GM20000 (cell line): ENCODE results near the gene OBSCN.
A peak's percentile ranks its signal among the peaks of the same experiment; 100 is the strongest.

ENCODE experiments used
- DNase-seq: peaks from one replicate; pipeline ENCODE4 v3.0.0; 2012; ENCODE audit warnings: low spot score
- TF ChIP-seq, protein P1 (sequence below): IDR thresholded peaks from 2 replicates; pipeline ENCODE4 v1.5.1; 2012; ENCODE audit warnings: mild to moderate bottlenecking, control low read depth; ENCODE audit errors: extremely low read depth, missing control alignments

The OBSCN gene

DNA sequence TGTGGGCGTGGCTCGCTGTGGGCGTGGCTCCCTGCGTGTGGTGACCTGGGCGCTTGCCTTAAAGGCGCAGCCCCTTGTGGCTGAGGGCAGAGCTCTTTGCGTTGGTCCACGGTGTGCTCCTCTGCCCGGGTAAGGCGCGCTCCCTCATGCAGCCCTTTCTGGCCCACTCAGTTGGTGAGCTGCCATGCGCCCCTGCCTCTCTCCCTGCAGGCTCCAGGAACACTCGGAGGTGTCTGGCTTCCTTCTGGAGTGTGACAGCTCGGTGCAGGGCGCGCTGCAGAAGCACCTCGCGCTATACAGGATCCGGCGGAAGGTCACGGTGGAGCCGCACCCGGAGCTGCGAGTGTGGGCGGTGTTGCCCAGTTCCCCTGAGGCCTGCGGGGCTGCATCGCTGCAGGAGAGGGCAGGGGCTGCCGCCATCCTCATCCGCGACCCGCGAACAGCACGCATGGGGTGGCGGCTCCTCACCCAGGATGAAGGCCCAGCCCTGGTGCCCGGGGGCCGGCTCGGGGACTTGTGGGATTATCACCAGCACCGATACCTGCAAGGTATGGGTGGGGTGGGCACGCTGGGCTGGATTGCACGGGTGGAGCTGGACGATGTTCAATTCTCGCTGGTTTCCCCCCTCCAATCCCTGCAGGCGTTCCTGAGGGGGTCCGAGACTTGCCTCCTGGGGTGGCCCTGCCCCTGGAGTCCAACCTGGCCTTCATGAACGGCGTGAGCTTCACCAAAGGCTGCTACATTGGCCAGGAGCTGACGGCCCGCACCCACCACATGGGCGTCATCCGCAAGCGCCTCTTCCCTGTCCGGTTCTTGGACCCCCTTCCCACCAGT lies 33.1 kb upstream of the OBSCN start:
- TF ChIP-seq, protein P1, sequence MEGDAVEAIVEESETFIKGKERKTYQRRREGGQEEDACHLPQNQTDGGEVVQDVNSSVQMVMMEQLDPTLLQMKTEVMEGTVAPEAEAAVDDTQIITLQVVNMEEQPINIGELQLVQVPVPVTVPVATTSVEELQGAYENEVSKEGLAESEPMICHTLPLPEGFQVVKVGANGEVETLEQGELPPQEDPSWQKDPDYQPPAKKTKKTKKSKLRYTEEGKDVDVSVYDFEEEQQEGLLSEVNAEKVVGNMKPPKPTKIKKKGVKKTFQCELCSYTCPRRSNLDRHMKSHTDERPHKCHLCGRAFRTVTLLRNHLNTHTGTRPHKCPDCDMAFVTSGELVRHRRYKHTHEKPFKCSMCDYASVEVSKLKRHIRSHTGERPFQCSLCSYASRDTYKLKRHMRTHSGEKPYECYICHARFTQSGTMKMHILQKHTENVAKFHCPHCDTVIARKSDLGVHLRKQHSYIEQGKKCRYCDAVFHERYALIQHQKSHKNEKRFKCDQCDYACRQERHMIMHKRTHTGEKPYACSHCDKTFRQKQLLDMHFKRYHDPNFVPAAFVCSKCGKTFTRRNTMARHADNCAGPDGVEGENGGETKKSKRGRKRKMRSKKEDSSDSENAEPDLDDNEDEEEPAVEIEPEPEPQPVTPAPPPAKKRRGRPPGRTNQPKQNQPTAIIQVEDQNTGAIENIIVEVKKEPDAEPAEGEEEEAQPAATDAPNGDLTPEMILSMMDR: no peak
- peak; percentile 62 for DNase-seq

DNA sequence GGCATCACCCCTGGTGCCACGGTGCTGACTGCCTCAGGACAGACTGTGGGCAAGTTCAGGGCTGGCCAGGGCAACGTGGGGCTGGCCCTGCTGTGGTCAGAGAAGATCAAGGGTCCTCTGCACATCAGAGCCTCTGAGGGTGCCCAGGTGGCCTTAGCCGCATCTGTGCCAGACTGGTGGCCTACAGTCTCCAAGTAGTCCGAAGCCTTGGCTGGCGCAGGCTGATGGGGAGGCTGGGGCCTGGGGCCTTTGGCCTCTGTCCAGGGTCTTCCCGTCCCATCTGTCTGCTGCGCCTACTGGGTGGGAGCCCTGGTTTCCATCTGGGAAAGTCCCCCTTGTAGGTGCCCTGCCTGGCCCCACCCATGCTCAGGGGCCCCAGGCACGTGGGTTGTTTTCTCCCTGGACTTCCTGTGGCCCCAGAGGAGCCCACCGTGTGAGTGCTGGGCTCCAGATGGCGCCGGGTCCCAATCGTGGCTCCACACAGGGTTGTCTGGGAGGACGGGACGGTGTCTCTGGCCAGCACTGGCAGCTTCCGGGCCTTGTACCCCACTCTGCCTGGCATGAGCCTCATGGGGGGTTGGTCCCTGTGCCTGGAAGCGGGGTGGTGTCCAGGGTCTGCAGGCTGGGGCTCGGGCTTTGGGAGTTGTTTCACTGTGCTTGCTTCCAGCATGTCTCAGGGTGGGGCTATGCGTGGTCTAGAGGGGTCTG lies 32.4 kb upstream of the OBSCN start:
- no peak for DNase-seq
- TF ChIP-seq, protein P1: no peak

DNA sequence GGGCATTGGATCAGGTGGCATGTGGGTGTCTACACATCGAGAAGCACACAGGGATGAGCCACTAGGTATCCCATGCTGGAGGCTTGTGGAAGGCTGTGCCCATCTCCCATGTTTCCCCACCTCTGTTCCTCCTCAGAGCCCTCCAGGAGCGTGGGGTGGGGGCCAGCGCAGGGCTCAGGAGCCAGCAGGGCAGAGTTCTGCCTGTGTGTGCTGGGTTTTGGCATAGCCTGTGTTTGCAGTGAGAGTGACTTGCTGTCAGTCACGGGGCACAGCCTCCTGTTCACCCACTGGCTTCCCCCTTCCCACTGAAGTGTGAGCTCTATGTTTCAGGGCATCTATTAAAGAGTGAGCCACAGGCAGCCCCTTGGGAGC lies 31.8 kb upstream of the OBSCN start:
- TF ChIP-seq, protein P1: no peak
- DNase-seq: no peak

DNA sequence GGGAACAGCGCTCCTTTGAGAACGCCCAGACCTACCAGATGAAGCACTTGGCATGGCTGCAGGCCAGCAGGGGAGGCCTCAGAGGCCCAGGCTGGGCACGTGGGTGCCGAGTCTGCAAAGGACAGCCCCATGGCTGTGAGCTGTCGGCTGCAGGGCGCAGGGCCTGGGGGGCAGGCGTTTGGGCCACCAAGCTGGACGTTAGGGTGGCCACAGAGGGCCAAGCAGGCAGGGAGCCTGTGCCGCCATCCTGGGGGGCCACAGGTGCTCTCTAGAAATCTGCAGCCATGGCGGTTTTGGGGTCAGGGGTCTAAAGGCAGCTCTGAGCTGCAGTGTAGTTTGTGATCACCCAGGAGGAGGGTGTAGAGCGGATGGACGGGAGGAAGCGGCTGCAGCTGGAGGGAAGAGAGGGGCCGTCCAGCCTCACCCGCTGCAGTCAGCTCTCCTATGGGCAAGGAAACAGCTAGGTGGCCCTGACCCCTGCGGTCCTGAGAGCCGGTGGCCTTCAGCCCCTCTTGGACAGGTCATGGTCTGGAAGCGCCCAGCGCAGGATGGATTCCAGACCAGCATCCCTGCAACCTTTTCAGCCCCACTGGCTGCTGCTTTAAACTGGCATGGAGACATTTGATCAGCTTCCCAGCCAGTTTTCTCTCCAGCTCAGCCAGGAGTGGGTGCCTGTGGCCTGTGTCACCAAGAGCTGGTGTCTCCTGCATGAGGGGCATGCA lies 31.2 kb upstream of the OBSCN start:
- DNase-seq: no peak
- TF ChIP-seq, protein P1: no peak

DNA sequence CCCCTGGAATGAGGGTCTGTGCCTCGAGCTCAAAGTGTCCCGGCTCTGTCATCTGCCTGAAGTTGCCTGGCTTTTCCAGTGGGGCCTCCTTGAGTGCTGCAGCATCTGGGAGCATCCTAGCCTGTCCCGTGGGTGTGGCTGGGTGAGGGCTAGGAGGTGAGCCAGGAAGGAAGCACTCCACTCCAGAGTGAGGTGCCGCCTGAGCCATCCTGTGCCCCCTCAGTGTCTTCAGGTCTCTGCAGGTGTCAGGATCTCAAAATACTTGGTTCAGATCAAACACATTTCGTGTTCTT lies 30.7 kb upstream of the OBSCN start:
- TF ChIP-seq, protein P1: no peak
- DNase-seq: no peak

DNA sequence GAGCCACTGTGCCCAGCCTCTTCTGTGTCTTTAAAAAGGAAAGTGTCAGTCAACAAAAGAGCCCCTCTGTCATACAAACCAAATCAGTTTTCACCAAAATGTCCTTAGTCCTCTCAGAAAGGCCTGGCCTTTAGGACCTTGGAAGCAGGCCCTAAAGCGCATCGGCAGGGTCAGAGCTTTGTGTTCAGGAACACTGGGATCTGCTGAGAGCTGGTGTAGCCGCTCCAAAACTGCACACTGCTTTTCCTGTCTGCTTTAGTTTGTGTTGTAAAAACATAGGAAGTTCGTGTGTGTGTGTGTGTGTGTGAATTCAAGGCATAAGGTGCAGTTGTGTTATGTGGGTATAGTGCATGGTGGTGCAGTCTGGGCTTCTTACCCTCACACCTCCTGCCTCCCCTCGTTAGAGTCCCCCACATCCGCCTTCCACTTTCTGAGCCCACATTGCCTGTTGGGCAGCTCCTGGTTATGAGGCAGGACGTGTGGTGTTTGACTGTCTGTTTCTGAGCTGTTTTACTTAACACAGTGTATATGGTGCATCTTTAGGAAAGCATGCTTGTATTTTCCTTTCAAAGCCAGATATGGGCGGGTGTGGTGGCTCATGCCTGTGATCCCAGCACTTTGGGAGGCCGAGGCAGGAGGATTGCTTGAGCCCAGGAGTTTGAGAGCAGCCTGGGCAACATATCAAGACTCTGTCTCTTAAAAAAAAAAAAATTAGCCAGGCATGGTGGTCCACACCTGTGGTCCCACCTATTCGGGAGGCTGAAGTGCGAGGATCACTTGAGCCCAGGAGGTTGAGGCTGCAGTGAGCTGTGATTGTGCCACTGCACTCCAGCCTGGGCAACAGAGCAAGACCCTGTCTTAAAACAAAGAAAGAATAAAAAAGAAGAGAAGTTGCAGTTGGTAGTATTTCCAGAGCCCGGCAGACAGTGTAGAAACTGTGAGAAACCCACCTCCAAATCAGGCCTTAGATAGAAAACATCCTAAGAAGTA lies 29.8 kb upstream of the OBSCN start:
- DNase-seq: no peak
- TF ChIP-seq, protein P1: no peak
